Fibroblast of lung (primary cell): ENCODE data around the gene MVP. TPM values are rescaled to one million over a fixed set of nuclear protein-coding genes. Genes with fewer than 3 reads are reported as not detected.

Experiments used
- DNase-seq, 2 donors: peaks; one replicate each; pipeline versions ENCODE4 v3.0.0 to v3.0.0-alpha.2; 2010; ENCODE audit warnings: low read depth in 2 of 2
- H2AFZ ChIP-seq: 2 replicates; pipeline ENCODE4 v1.5.1; 2012; ENCODE audit warnings: low read length, control low read depth, inconsistent platforms
- H3K27ac ChIP-seq: 2 replicates; pipeline ENCODE4 v1.5.1; 2011; ENCODE audit warnings: low read length, control low read depth; ENCODE audit not compliant: insufficient read depth
- H3K27me3 ChIP-seq: 2 replicates; pipeline ENCODE4 v1.5.1; 2011; ENCODE audit warnings: mild to moderate bottlenecking, low read length; ENCODE audit not compliant: control insufficient read depth, insufficient read depth
- H3K36me3 ChIP-seq: 2 replicates; pipeline ENCODE4 v1.5.1; 2011; ENCODE audit warnings: low read length; ENCODE audit not compliant: control insufficient read depth, insufficient read depth
- H3K4me1 ChIP-seq: 2 replicates; pipeline ENCODE4 v1.5.1; 2011; ENCODE audit warnings: low read length; ENCODE audit not compliant: control insufficient read depth, insufficient read depth; ENCODE audit errors: extremely low read depth
- H3K4me2 ChIP-seq: 2 replicates; pipeline ENCODE4 v1.5.1; 2011; ENCODE audit warnings: low read length, control low read depth; ENCODE audit not compliant: insufficient read depth; ENCODE audit errors: extremely low read depth
- H3K4me3 ChIP-seq, 4 experiments: fragments of 200-600 bp in 1 of 4; sonication (generic) in 1 of 4; replicated peaks in 1 of 4; 2 replicates each; pipeline ENCODE4 v1.5.1; 2011 to 2016; ENCODE audit warnings: low read length in 4 of 4, low read depth in 3 of 4, mild to moderate bottlenecking in 3 of 4, control low read depth in 2 of 4, inconsistent platforms in 1 of 4, mixed read lengths in 1 of 4; ENCODE audit not compliant: insufficient read depth in 1 of 4; ENCODE audit errors: control extremely low read depth in 1 of 4
- H3K79me2 ChIP-seq: 2 replicates; pipeline ENCODE4 v1.5.1; 2012; ENCODE audit warnings: mild to moderate bottlenecking, low read length, inconsistent platforms; ENCODE audit not compliant: control insufficient read depth, insufficient read depth
- H3K9ac ChIP-seq: 2 replicates; pipeline ENCODE4 v1.5.1; 2011; ENCODE audit warnings: mild to moderate bottlenecking, low read length, control low read depth; ENCODE audit not compliant: insufficient read depth
- H3K9me3 ChIP-seq: 2 replicates; pipeline ENCODE4 v1.5.1; 2012; ENCODE audit warnings: low read depth, low read length; ENCODE audit not compliant: control insufficient read depth, insufficient read depth
- H4K20me1 ChIP-seq: 2 replicates; pipeline ENCODE4 v1.5.1; 2011; ENCODE audit warnings: low read length; ENCODE audit not compliant: control insufficient read depth, insufficient read depth; ENCODE audit errors: extremely low read depth
- CTCF ChIP-seq, 2 donors: IDR thresholded peaks in 1 of 2; conservative IDR thresholded peaks in 1 of 2; 1 replicate in 1 of 2; 2 replicates in 1 of 2; pipeline ENCODE4 v1.5.1; 2011 to 2012; ENCODE audit warnings: low read length in 2 of 2, control low read depth in 1 of 2, inconsistent platforms in 1 of 2, low read depth in 1 of 2, mild to moderate bottlenecking in 1 of 2
- EZH2 ChIP-seq: IDR thresholded peaks from 2 replicates; pipeline ENCODE4 v1.5.1; 2012; ENCODE audit warnings: low read length, control low read depth, mild to moderate bottlenecking; ENCODE audit errors: missing control alignments
- polyA plus RNA-seq, 2 donors: library from polyadenylated mRNA; depleted of rRNA in 1 of 2; stranded (reverse) in 1 of 2; unstranded in 1 of 2; fragments of >200 nt; gene quantifications; 2 replicates each; pipeline ENCODE4 v1.2.1, GENCODE V29; 2011 to 2012; ENCODE audit warnings: missing spikeins in 1 of 2
- total RNA-seq: library from RNA; depleted of rRNA; stranded (reverse); fragments of >200 nt; gene quantifications from 2 replicates; pipeline ENCODE4 v1.2.1, GENCODE V29; 2014

Gene MVP
- total and polyA plus RNA-seq, 2 donors (not counting 1 experiment from before 2014, with no cell fraction given) = 208 to 518 TPM

GRCh38 chr16:29819506-29819905 is 756 bp upstream of the MVP start:
- Histone ChIP-seq H3K27ac (peak overlapping the region; percentile 94), H2AFZ (no peak overlapping the region), H4K20me1 (no peaks in the 10 kb centered on the region), H3K36me3 (peaks cover 9% of the 10 kb centered on the region), H3K4me3 (peak overlapping the region; percentile 84 to 100 (median 94)), H3K4me1 (peaks cover 32% of the 10 kb centered on the region), H3K4me2 (peak overlapping the region; percentile 94), H3K79me2 (peaks cover 68% of the 10 kb centered on the region), H3K27me3 (no peaks in the 10 kb centered on the region), H3K9ac (no peak overlapping the region), H3K9me3 (no peaks in the 10 kb centered on the region)
- TF ChIP-seq EZH2 (no peak), CTCF (conservative IDR thresholded peaks at IDR 0.05 in 1 of 2, IDR thresholded peaks at IDR 0.05 in 1 of 2; ENCODE audit: low read depth in 1 of 2, low read length in 2 of 2) (no peak)
- DNase-seq = no peak

GRCh38 chr16:29820730-29821642 is 724 bp downstream of the MVP start:
- DNase-seq = no peak
- Histone ChIP-seq H3K79me2 (peaks cover 76% of the 10 kb centered on the region), H4K20me1 (no peaks in the 10 kb centered on the region), H3K9ac (peak overlapping the region; percentile 80), H3K4me3 (peak overlapping the region; percentile 84 to 100 (median 94)), H3K4me2 (peak overlapping the region; percentile 100), H3K4me1 (peaks cover 34% of the 10 kb centered on the region), H3K27me3 (no peaks in the 10 kb centered on the region), H2AFZ (no peak overlapping the region), H3K36me3 (peaks cover 9% of the 10 kb centered on the region), H3K27ac (peak overlapping the region; percentile 94), H3K9me3 (no peaks in the 10 kb centered on the region)
- no peak for TF ChIP-seq EZH2
- TF ChIP-seq CTCF (conservative IDR thresholded peaks at IDR 0.05 in 1 of 2, IDR thresholded peaks at IDR 0.05 in 1 of 2; ENCODE audit: low read depth in 1 of 2, low read length in 2 of 2) = no peak

GRCh38 chr16:29821643-29822115 is 1.4 kb downstream of the MVP start:
- Histone ChIP-seq H3K9ac (peak overlapping the region; percentile 80), H2AFZ (no peak overlapping the region), H3K27ac (peak overlapping the region; percentile 94), H4K20me1 (no peaks in the 10 kb centered on the region), H3K4me3 (peak overlapping the region; percentile 84 to 100 (median 94)), H3K27me3 (no peaks in the 10 kb centered on the region), H3K4me2 (peak overlapping the region; percentile 100), H3K79me2 (peaks cover 78% of the 10 kb centered on the region), H3K9me3 (no peaks in the 10 kb centered on the region), H3K4me1 (peaks cover 37% of the 10 kb centered on the region), H3K36me3 (peaks cover 10% of the 10 kb centered on the region)
- TF ChIP-seq CTCF (conservative IDR thresholded peaks at IDR 0.05 in 1 of 2, IDR thresholded peaks at IDR 0.05 in 1 of 2; ENCODE audit: low read depth in 1 of 2, low read length in 2 of 2) (no peak), EZH2 (no peak)
- DNase-seq = peak; percentile 80 to 90
